Cardiac fibroblast (primary cell): ENCODE data around the gene MYO1E.

Experiments
- DNase-seq, 2 donors: peaks; one replicate each; pipeline versions ENCODE4 v3.0.0 to v3.0.0-alpha.2; 2010; ENCODE audit warnings: low read depth in 2 of 2
- H3K4me3 ChIP-seq, 2 donors: replicated peaks in 1 of 2; 1 replicate in 1 of 2; 2 replicates in 1 of 2; pipeline ENCODE4 v1.5.1; 2011; ENCODE audit warnings: low read depth in 2 of 2, low read length in 2 of 2, mild to moderate bottlenecking in 2 of 2, moderate library complexity in 1 of 2
- TF ChIP-seq, protein P1 (sequence below): IDR thresholded peaks from one replicate; pipeline ENCODE4 v1.5.1; 2011; ENCODE audit warnings: low read depth, mild to moderate bottlenecking, low read length, inconsistent platforms

MYO1E gene

DNA sequence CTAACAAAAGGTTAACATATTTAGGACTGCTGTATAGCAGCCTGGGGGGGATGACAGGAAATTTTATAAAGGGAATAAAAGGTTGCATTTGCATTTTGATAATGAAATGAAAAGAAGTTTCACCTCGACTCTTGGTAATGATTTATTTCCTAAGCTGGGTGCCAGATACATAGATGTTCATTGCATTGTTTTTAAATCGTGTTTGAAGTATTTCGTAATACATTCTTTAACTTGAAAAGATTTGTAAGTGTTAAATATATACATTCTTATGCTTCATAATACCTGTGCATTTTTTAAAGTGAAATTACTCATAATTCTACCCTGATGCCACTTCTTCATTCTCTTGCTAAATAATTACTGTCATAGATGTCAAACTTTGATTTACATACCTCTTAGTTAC is 143.2 kb downstream of the MYO1E start:
- no peak for DNase-seq
- TF ChIP-seq, protein P1, sequence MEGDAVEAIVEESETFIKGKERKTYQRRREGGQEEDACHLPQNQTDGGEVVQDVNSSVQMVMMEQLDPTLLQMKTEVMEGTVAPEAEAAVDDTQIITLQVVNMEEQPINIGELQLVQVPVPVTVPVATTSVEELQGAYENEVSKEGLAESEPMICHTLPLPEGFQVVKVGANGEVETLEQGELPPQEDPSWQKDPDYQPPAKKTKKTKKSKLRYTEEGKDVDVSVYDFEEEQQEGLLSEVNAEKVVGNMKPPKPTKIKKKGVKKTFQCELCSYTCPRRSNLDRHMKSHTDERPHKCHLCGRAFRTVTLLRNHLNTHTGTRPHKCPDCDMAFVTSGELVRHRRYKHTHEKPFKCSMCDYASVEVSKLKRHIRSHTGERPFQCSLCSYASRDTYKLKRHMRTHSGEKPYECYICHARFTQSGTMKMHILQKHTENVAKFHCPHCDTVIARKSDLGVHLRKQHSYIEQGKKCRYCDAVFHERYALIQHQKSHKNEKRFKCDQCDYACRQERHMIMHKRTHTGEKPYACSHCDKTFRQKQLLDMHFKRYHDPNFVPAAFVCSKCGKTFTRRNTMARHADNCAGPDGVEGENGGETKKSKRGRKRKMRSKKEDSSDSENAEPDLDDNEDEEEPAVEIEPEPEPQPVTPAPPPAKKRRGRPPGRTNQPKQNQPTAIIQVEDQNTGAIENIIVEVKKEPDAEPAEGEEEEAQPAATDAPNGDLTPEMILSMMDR = no peak
- no peak overlapping the region for H3K4me3 ChIP-seq

DNA sequence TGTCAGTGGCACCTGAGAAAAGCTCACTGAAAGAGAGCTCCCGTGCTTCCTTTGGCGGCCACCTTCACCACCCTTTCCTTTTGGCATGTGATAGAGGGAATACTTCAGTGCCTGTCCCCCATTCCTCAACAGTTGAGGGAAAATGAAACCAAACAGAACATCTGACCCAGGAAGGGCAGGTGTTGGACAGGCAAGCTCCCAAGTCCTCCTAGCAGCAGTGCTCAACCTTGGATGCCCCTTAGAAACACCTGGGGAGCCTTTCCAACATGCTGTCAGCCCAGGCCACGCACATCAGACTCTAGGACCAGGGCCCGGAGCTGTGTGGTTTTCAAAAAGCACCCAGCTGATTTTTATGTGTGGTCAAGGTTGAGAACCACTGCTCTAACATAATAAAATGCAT is 143.7 kb downstream of the MYO1E start:
- TF ChIP-seq, protein P1 = no peak
- no peak overlapping the region for H3K4me3 ChIP-seq
- DNase-seq = no peak

DNA sequence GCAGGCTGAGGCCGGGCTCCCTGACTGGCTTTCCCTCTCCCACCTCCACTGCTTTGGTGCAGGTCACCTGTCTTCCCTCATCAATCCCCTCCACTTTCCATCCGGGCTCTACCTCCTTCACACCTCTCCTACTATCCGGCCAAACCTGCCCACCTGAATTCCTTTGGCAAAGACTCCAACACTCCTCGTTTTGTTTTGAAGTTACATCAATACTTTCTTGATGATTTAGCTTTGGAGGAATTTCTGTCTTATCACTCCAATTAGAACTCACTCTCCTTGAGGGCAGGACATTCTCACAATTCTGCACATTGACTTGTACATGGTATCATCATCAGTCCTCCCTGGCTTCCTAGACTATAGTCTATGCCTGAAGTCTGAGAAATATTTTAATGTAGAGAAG is 145.7 kb downstream of the MYO1E start:
- H3K4me3 ChIP-seq = no peak overlapping the region
- TF ChIP-seq, protein P1 = no peak
- DNase-seq = no peak

DNA sequence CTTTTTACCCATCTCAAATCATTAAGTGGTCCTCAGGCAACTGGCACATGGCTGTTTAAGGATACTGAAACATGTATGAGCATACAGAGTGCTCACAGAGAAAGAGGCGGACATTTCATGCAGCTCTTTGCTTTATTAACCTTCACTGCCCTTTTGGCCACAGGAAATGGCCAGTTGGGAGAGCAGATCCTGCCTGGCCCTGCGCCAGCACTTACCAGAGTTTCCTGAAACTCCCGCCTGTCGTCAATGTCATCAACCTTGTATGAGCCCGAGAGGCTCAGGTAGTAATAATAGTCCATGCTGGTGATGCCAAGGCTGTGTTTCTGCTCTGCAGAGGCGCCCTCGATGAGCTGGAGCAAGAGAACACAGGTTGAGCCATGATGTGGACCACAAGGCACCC is 148.2 kb downstream of the MYO1E start:
- TF ChIP-seq, protein P1 = no peak
- H3K4me3 ChIP-seq = no peak overlapping the region
- peak in 1 of 2 donors; percentile 28 for DNase-seq

DNA sequence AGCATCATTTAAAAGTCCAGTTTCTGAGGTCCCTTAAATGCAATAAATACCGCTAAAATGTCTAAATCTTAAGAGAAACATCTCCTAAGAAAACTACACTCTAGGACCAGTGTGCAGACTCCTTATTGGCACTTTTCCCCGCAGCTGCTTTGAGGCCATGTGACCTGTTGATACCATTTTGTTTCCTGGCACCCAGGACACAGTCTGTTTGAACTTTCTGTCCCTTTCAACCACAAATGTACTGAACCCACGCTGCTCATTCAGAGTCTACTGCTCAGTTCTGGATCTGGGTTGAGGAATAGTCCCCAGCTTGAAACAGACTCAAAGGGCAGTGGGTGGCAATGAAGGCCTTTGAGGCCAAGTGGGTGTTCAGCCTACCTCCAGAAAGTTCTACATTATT is 148.9 kb downstream of the MYO1E start:
- TF ChIP-seq, protein P1 = no peak
- no peak overlapping the region for H3K4me3 ChIP-seq
- peak in 1 of 2 donors; percentile 36 for DNase-seq

DNA sequence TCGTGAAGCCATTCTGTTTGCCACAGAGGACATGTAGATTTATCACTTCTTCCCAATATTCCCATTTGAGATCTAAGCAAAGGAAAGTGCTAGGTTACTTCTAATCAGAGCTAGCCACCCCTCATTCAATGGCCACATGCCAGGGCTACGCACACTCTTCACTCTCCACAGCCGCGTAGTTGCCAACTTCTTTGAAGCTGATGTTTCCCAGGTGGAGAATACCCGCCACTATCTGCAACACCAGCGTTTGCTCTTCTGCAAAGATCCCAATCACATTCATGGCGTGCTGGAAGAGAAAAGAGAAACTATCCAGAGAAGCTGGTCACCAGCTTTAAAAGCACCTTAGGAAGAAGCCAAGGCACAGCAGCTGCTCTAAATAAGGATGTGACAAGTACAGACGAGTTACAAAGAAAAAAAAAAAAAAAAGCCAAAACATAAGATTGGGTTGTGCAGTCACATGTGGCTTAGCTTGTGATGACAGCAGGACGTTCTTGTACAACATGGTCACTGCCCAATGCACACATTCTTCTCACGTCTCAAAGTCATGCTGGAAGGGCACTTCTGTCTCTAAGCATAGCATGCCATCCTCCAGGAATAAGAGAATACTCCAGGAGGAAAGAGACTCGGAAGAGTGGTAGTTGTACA is 149.6 kb downstream of the MYO1E start:
- DNase-seq = no peak
- TF ChIP-seq, protein P1 = no peak
- no peak overlapping the region for H3K4me3 ChIP-seq
